Gastrocnemius medialis (tissue), 4 donors: ENCODE measurements around the gene FCAR. TPM values are rescaled to one million over a fixed set of nuclear protein-coding genes. Genes with fewer than 3 reads are reported as not detected.
"Not testable (repeated sequence)": the region's sequence is repeated elsewhere in the genome, so short reads cannot be mapped to it uniquely, and the experiment has no call there.

Experiments
- ATAC-seq, 2 donors: fragments of 150-250 bp; one replicate each; pipeline ENCODE4 v1.9.1; 2016
- DNase-seq, 2 donors: peaks; one replicate each; pipeline ENCODE4 v3.0.0-alpha.2; 2019
- H3K27ac ChIP-seq, 4 donors: fragments of 200-600 bp; sonication (generic); 1 replicate in 1 of 4; 2 replicates in 3 of 4; pipeline ENCODE4 v1.5.1; 2016 to 2018; ENCODE audit warnings: mild to moderate bottlenecking in 2 of 4, moderate library complexity in 1 of 4
- H3K27me3 ChIP-seq, 3 donors: fragments of 200-600 bp; sonication (generic) in 2 of 3; 1 replicate in 1 of 3; 2 replicates in 2 of 3; pipeline versions ENCODE4 v1.5.1 to v1.6.0; 2016 to 2019; ENCODE audit warnings: mild to moderate bottlenecking in 1 of 3, moderate library complexity in 1 of 3
- H3K36me3 ChIP-seq, 2 donors: fragments of 200-600 bp; sonication (generic) in 1 of 2; one replicate each; pipeline ENCODE4 v1.5.1; 2017 to 2018
- H3K4me1 ChIP-seq, 2 donors: fragments of 200-600 bp; sonication (generic) in 1 of 2; one replicate each; pipeline ENCODE4 v1.5.1; 2016 to 2017; ENCODE audit warnings: mild to moderate bottlenecking in 2 of 2
- H3K4me3 ChIP-seq, 4 donors: fragments of 200-600 bp; sonication (generic) in 3 of 4; 1 replicate in 1 of 4; 2 replicates in 3 of 4; pipeline ENCODE4 v1.5.1; 2016 to 2019; ENCODE audit warnings: mild to moderate bottlenecking in 2 of 4
- H3K9me3 ChIP-seq, 3 donors: fragments of 200-600 bp; sonication (generic) in 2 of 3; 1 replicate in 1 of 3; 2 replicates in 2 of 3; pipeline ENCODE4 v1.5.1; 2016 to 2019
- CTCF ChIP-seq, 5 experiments: fragments of 450-650 bp in 3 of 5; fragments of 200-600 bp in 2 of 5; sonication (generic) in 2 of 5; IDR thresholded peaks in 4 of 5; conservative IDR thresholded peaks in 1 of 5; 1 replicate in 4 of 5; 2 replicates in 1 of 5; pipeline ENCODE4 v1.5.1; 2016 to 2019; ENCODE audit warnings: antibody characterized with exemption in 5 of 5, mild to moderate bottlenecking in 3 of 5, moderate library complexity in 3 of 5
- POLR2A ChIP-seq, 2 donors: fragments of 450-650 bp; IDR thresholded peaks; one replicate each; pipeline ENCODE4 v1.6.1; 2017; ENCODE audit warnings: antibody characterized with exemption in 2 of 2, mild to moderate bottlenecking in 2 of 2, moderate library complexity in 2 of 2
- in situ Hi-C, 4 donors: fragments of 200-750 bp; cut with MboI; loops; one replicate each; pipeline versions ENCODE4 v1.15.0 to v1.8.0; 2017; ENCODE audit warnings: low sequenced_read_pairs in 4 of 4
- intact Hi-C: fragments of 100-400 bp; cut with DNase I; formaldehyde crosslinking; loops from one replicate; pipeline ENCODE4 v1.15.1; 2023; ENCODE audit warnings: low total_unique reads
- total RNA-seq, 4 donors: library from RNA; depleted of rRNA; stranded (reverse); fragments of >200 nt; gene quantifications; one replicate each; pipeline versions ENCODE4 v1.1.0 to v1.2.3, GENCODE V29; 2016

FCAR gene
- total RNA-seq, 4 donors from 2014 or later: 0.33 to 2.0 (median 0.41) TPM; not detected in 1

GRCh38 chr19:54905421-54905802 is 31.4 kb downstream of the FCAR start:
- in situ Hi-C loops: no loop called here
- intact Hi-C loops: no loop called here
- Histone ChIP-seq H3K36me3 (no peaks in the 10 kb centered on the region), H3K27me3 (no peaks in the 10 kb centered on the region), H3K9me3 (no peaks in the 10 kb centered on the region), H3K27ac (no peak overlapping the region), H3K4me3 (no peak overlapping the region), H3K4me1 (no peaks in the 10 kb centered on the region)
- ATAC-seq (no peak), DNase-seq (no peak)
- no peak for TF ChIP-seq CTCF (IDR thresholded peaks at IDR 0.05 in 4 of 5, conservative IDR thresholded peaks at IDR 0.05 in 1 of 5)

GRCh38 chr19:54905803-54906511 is 31.9 kb downstream of the FCAR start, which contains the start of gene NCR1:
Gene NCR1, plus strand, starts transcription at chr19:54906148. Its CDS starts 40 bp downstream, at chr19:54906188.
- Histone ChIP-seq H3K27me3 (no peaks in the 10 kb centered on the region), H3K9me3 (no peaks in the 10 kb centered on the region), H3K36me3 (no peaks in the 10 kb centered on the region), H3K27ac (no peak within 1 kb of the TSS), H3K4me3 (no peak within 1 kb of the TSS), H3K4me1 (no peaks in the 10 kb centered on the region)
- ATAC-seq (no peak), DNase-seq (no peak)
- TF ChIP-seq POLR2A (IDR thresholded peaks at IDR 0.05) (no peak), CTCF (IDR thresholded peaks at IDR 0.05 in 4 of 5, conservative IDR thresholded peaks at IDR 0.05 in 1 of 5) (no peak)
- in situ Hi-C loops: no loop called here
- intact Hi-C loops: no loop called here

DNA sequence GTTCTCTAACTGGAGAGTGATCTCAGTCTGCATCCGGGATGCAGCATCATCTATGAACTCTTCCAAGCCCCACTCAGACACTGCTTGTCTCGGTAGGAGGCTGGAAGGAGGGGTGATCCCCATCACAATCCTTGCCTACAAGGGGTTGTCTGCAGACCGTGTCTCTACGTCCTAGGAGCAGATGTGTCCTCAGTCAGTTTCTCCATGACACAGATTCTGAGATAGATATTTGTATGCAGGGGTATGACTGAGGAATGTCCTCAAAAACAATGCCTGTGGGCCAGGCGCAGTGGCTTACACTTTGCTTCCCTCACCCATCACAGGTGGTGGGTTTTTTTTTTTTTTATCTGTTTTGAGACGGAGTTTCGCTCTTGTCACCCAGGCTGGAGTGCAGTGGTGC is 32.8 kb downstream of the FCAR start:
- TF ChIP-seq POLR2A (IDR thresholded peaks at IDR 0.05) (no peak), CTCF (IDR thresholded peaks at IDR 0.05 in 4 of 5, conservative IDR thresholded peaks at IDR 0.05 in 1 of 5) (no peak)
- no peaks in the 10 kb centered on the region for H3K9me3 ChIP-seq
- H3K27me3 ChIP-seq: no peaks in the 10 kb centered on the region
- H3K4me3 ChIP-seq: no peak overlapping the region
- in situ Hi-C loops (no loop called here), intact Hi-C loops (no loop called here)
- no peaks in the 10 kb centered on the region for H3K36me3 ChIP-seq
- H3K4me1 ChIP-seq: no peaks in the 10 kb centered on the region
- no peak overlapping the region for H3K27ac ChIP-seq
- ATAC-seq (no peak), DNase-seq (no peak)

DNA sequence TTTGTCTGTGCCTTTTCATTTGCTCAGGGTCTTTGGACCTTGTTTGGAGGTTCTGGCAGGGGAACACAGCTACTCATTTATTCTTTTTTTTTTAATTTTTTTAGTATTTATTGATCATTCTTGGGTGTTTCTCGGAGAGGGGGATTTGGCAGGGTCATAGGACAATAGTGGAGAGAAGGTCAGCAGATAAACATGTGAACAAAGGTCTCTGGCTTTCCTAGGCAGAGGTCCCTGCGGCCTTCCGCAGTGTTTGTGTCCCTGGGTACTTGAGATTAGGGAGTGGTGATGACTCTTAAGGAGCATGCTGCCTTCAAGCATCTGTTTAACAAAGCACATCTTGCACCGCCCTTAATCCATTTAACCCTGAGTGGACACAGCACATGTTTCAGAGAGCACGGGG is 33.9 kb downstream of the FCAR start:
- H3K4me1 ChIP-seq, intact Hi-C loops, ATAC-seq, H3K27me3 ChIP-seq, in situ Hi-C loops, H3K27ac ChIP-seq, H3K36me3 ChIP-seq, H3K4me3 ChIP-seq, H3K9me3 ChIP-seq, DNase-seq: not testable (repeated sequence)

GRCh38 chr19:54916822-54917221 is 42.8 kb downstream of the FCAR start:
- TF ChIP-seq CTCF (IDR thresholded peaks at IDR 0.05 in 4 of 5, conservative IDR thresholded peaks at IDR 0.05 in 1 of 5): no peak
- no peak for TF ChIP-seq POLR2A (IDR thresholded peaks at IDR 0.05)
- Histone ChIP-seq H3K4me3 (no peak overlapping the region), H3K4me1 (no peaks in the 10 kb centered on the region), H3K36me3 (no peaks in the 10 kb centered on the region), H3K27ac (no peak overlapping the region), H3K27me3 (no peaks in the 10 kb centered on the region), H3K9me3 (no peaks in the 10 kb centered on the region)
- ATAC-seq: no peak
- intact Hi-C loops: no loop called here
- in situ Hi-C loops: no loop called here
- no peak for DNase-seq
